ENCODE results near the gene CTSC.

CTSC gene

GRCh38 chr11:88337181-88337986 is at the start of gene CTSC:
CTSC (minus strand) TSS chr11:88337736; CDS start chr11:88337672, 64 bp downstream.
- no peaks in the 10 kb centered on the region for H3K9me3 ChIP-seq (ENCODE audit: control insufficient read depth, insufficient read depth, low read depth, low read length)
- peak within 1 kb of the TSS; percentile 77 for H3K27ac ChIP-seq (ENCODE audit: low read depth, low read length)
- H3K4me1 ChIP-seq (ENCODE audit: control insufficient read depth, insufficient read depth, low read length): peaks cover 13% of the 10 kb centered on the region; the same call in 1 of the 2 replicates

GRCh38 chr11:88384669-88385005 is 47.1 kb upstream of the CTSC start:
- Histone ChIP-seq H3K4me1 (ENCODE audit: control insufficient read depth, insufficient read depth, low read length) (no peaks in the 10 kb centered on the region), H3K9ac (ENCODE audit: low read length) (no peak overlapping the region), H3K9me3 (ENCODE audit: control insufficient read depth, insufficient read depth, low read depth, low read length) (no peaks in the 10 kb centered on the region), H3K27me3 (ENCODE audit: control insufficient read depth, insufficient read depth, low read length) (no peaks in the 10 kb centered on the region), H3K4me3 (ENCODE audit: low read depth, low read length) (no peak overlapping the region), H3K36me3 (ENCODE audit: control insufficient read depth, insufficient read depth, low read length) (no peaks in the 10 kb centered on the region), H3K27ac (ENCODE audit: low read depth, low read length) (no peak overlapping the region)

More at GRCh38 chr11:88337181-88337986, at the start of gene CTSC:
- peak within 1 kb of the TSS; percentile 87 for H3K9ac ChIP-seq (ENCODE audit: low read length)
- H3K4me3 ChIP-seq (ENCODE audit: low read depth, low read length): peak within 1 kb of the TSS; percentile 91
- no peaks in the 10 kb centered on the region for H3K27me3 ChIP-seq (ENCODE audit: control insufficient read depth, insufficient read depth, low read length)
- H3K36me3 ChIP-seq (ENCODE audit: control insufficient read depth, insufficient read depth, low read length): peaks cover 36% of the 10 kb centered on the region

GRCh38 chr11:88384004-88384668 is 46.6 kb upstream of the CTSC start:
- no peak overlapping the region for H3K27ac ChIP-seq (ENCODE audit: low read depth, low read length)
- no peaks in the 10 kb centered on the region for H3K36me3 ChIP-seq (ENCODE audit: control insufficient read depth, insufficient read depth, low read length)
- H3K27me3 ChIP-seq (ENCODE audit: control insufficient read depth, insufficient read depth, low read length): no peaks in the 10 kb centered on the region
- H3K9me3 ChIP-seq (ENCODE audit: control insufficient read depth, insufficient read depth, low read depth, low read length): no peaks in the 10 kb centered on the region
- no peak overlapping the region for H3K9ac ChIP-seq (ENCODE audit: low read length)
- H3K4me3 ChIP-seq (ENCODE audit: low read depth, low read length): no peak overlapping the region
- no peaks in the 10 kb centered on the region for H3K4me1 ChIP-seq (ENCODE audit: control insufficient read depth, insufficient read depth, low read length)

GRCh38 chr11:88383447-88383846 is 45.9 kb upstream of the CTSC start:
- H3K27me3 ChIP-seq (ENCODE audit: control insufficient read depth, insufficient read depth, low read length): no peaks in the 10 kb centered on the region
- H3K36me3 ChIP-seq (ENCODE audit: control insufficient read depth, insufficient read depth, low read length): no peaks in the 10 kb centered on the region

GRCh38 chr11:88379130-88379529 is 41.6 kb upstream of the CTSC start:
- Histone ChIP-seq H3K9me3 (ENCODE audit: control insufficient read depth, insufficient read depth, low read depth, low read length) (no peaks in the 10 kb centered on the region), H3K9ac (ENCODE audit: low read length) (no peak overlapping the region), H3K27me3 (ENCODE audit: control insufficient read depth, insufficient read depth, low read length) (no peaks in the 10 kb centered on the region), H3K4me3 (ENCODE audit: low read depth, low read length) (no peak overlapping the region), H3K4me1 (ENCODE audit: control insufficient read depth, insufficient read depth, low read length) (peaks cover 11% of the 10 kb centered on the region), H3K27ac (ENCODE audit: low read depth, low read length) (no peak overlapping the region), H3K36me3 (ENCODE audit: control insufficient read depth, insufficient read depth, low read length) (no peaks in the 10 kb centered on the region)

More at GRCh38 chr11:88383447-88383846, 45.9 kb upstream of the CTSC start:
- Histone ChIP-seq H3K9ac (ENCODE audit: low read length) (no peak overlapping the region), H3K4me3 (ENCODE audit: low read depth, low read length) (no peak overlapping the region), H3K9me3 (ENCODE audit: control insufficient read depth, insufficient read depth, low read depth, low read length) (no peaks in the 10 kb centered on the region), H3K4me1 (ENCODE audit: control insufficient read depth, insufficient read depth, low read length) (peaks cover 1% of the 10 kb centered on the region; the same call in 1 of the 2 replicates), H3K27ac (ENCODE audit: low read depth, low read length) (no peak overlapping the region)

DNA sequence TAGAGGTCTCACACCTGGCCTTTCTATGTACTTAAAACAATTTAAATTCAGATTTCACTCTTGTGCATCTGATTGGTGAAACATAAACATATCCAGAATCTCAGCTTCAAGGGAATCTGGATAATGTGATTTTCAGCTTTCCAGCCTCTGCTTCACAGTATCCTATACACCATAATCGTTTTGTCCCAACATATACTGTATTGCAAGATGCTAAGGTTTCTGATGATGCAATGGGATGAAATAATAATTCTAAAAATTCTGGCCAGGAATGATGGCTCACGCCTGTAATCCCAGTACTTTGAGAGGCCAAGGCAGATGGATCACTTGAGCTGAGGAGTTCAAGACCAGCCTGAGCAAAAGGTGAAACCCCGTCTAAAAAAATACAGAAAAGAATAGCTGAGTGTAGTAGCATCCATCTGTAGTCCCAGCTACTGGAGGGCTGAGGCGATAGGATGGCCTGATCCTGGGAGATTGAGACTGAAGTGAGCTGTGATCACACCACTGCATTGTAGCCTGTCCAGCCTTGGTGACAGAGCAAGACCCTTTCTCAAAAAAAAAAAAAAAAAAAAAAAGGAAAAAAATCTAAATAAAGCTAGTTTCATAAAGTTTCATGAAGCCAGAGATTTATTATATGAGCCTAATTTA is 41.0 kb upstream of the CTSC start:
- Histone ChIP-seq H3K36me3 (ENCODE audit: control insufficient read depth, insufficient read depth, low read length) (no peaks in the 10 kb centered on the region), H3K9ac (ENCODE audit: low read length) (no peak overlapping the region), H3K9me3 (ENCODE audit: control insufficient read depth, insufficient read depth, low read depth, low read length) (no peaks in the 10 kb centered on the region), H3K4me1 (ENCODE audit: control insufficient read depth, insufficient read depth, low read length) (peaks cover 11% of the 10 kb centered on the region), H3K4me3 (ENCODE audit: low read depth, low read length) (no peak overlapping the region), H3K27me3 (ENCODE audit: control insufficient read depth, insufficient read depth, low read length) (no peaks in the 10 kb centered on the region), H3K27ac (ENCODE audit: low read depth, low read length) (no peak overlapping the region)

- H3K4me1 ChIP-seq (ENCODE audit: control insufficient read depth, insufficient read depth, low read length): peaks cover 11% of the 10 kb centered on the region
- H3K27me3 ChIP-seq (ENCODE audit: control insufficient read depth, insufficient read depth, low read length): no peaks in the 10 kb centered on the region
- no peak overlapping the region for H3K4me3 ChIP-seq (ENCODE audit: low read depth, low read length)
- no peak overlapping the region for H3K9ac ChIP-seq (ENCODE audit: low read length)
- no peaks in the 10 kb centered on the region for H3K9me3 ChIP-seq (ENCODE audit: control insufficient read depth, insufficient read depth, low read depth, low read length)
- no peak overlapping the region for H3K27ac ChIP-seq (ENCODE audit: low read depth, low read length)
- no peaks in the 10 kb centered on the region for H3K36me3 ChIP-seq (ENCODE audit: control insufficient read depth, insufficient read depth, low read length)
These were observed 40.1 kb upstream of the CTSC start for GRCh38 chr11:88377646-88378045.

DNA sequence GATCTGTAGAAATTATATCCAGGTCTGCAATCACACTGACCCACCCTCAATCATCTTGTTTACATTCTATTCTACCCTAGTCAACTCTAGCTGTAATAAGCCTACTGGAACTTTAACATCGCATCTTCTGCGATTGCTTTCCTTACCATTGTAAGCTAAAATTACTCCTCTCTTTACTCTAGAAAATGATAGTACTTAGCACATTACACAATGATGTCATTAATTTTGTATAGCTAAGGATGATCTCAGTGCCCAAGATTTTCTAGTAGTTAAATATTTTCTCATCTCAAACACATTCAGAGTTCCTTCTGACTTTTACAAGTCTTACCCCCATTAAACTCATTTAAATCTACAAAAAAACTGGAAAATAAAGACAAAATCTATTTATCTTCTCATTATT is 39.6 kb upstream of the CTSC start:
- Histone ChIP-seq H3K27ac (ENCODE audit: low read depth, low read length) (no peak overlapping the region), H3K4me1 (ENCODE audit: control insufficient read depth, insufficient read depth, low read length) (peaks cover 11% of the 10 kb centered on the region), H3K9ac (ENCODE audit: low read length) (no peak overlapping the region), H3K9me3 (ENCODE audit: control insufficient read depth, insufficient read depth, low read depth, low read length) (no peaks in the 10 kb centered on the region), H3K4me3 (ENCODE audit: low read depth, low read length) (no peak overlapping the region), H3K36me3 (ENCODE audit: control insufficient read depth, insufficient read depth, low read length) (no peaks in the 10 kb centered on the region), H3K27me3 (ENCODE audit: control insufficient read depth, insufficient read depth, low read length) (no peaks in the 10 kb centered on the region)

DNA sequence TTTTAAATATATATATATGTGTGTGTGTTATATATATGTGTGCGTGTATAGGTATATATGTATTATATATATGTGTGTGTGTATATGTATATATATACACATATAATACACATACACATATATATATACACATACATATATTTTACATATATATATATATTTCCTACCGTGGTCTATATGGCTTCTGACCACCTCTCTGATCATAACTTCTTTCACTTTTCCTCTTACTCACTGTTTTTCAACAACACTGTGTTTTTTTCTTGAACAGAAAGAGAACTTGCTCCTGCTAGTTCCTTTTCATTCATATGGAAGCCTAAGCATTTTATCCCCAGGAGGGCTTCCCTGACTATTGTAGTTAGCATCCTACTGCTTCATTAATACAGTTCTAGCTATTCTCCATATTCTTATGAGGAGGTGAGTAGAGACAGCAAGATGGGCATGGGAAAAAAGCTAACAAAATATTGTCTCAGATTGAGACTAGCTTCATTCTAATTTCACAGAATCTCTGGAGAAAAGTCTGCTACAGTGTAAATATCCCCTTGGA is 38.5 kb upstream of the CTSC start:
- Histone ChIP-seq H3K9ac (ENCODE audit: low read length) (no peak overlapping the region), H3K4me3 (ENCODE audit: low read depth, low read length) (no peak overlapping the region), H3K9me3 (ENCODE audit: control insufficient read depth, insufficient read depth, low read depth, low read length) (no peaks in the 10 kb centered on the region), H3K36me3 (ENCODE audit: control insufficient read depth, insufficient read depth, low read length) (no peaks in the 10 kb centered on the region), H3K27ac (ENCODE audit: low read depth, low read length) (no peak overlapping the region), H3K4me1 (ENCODE audit: control insufficient read depth, insufficient read depth, low read length) (peaks cover 11% of the 10 kb centered on the region), H3K27me3 (ENCODE audit: control insufficient read depth, insufficient read depth, low read length) (no peaks in the 10 kb centered on the region)

DNA sequence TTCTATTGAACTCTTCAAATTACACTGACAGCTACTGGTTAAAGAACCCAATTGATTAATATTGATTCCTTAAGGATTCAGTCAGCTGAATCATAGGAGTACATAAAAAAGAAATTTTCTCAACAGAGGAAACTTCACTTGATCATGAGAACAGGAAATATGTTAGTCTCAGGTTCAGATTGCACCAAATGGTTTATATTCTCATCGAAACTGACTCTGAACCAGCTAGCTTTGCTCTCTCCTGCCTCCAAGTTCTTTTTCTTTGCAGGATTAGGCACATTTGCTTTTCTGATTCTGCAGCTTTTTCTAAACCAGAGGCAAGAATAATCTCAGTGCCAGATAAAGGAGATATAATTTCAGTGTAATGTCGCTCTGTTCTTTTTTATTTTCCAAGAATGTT is 33.2 kb upstream of the CTSC start:
- H3K9ac ChIP-seq (ENCODE audit: low read length): no peak overlapping the region
- no peak overlapping the region for H3K4me3 ChIP-seq (ENCODE audit: low read depth, low read length)
- H3K27ac ChIP-seq (ENCODE audit: low read depth, low read length): no peak overlapping the region
- no peaks in the 10 kb centered on the region for H3K36me3 ChIP-seq (ENCODE audit: control insufficient read depth, insufficient read depth, low read length)
- no peaks in the 10 kb centered on the region for H3K9me3 ChIP-seq (ENCODE audit: control insufficient read depth, insufficient read depth, low read depth, low read length)
- H3K27me3 ChIP-seq (ENCODE audit: control insufficient read depth, insufficient read depth, low read length): no peaks in the 10 kb centered on the region
- H3K4me1 ChIP-seq (ENCODE audit: control insufficient read depth, insufficient read depth, low read length): peaks cover 3% of the 10 kb centered on the region; the same call in 1 of the 2 replicates

DNA sequence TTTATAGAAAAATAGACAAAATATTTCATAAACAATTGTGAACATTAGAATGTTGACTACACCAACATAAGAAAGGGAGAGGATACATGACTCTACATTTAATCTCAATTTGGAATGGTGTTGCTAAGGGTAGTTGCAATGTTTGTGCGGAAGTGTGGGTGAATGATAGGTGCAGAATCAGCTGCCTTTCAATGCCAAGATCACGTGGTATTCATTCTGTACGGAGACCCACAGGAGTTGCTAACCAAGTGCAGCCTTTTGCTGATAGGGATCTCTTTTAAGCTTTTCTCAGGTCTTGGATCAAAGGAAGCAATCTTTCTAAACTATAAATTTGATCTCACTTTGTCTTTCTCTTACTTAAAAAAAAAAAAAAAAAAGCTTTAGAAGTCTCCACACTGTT is 29.8 kb upstream of the CTSC start:
- Histone ChIP-seq H3K9me3 (ENCODE audit: control insufficient read depth, insufficient read depth, low read depth, low read length) (no peaks in the 10 kb centered on the region), H3K36me3 (ENCODE audit: control insufficient read depth, insufficient read depth, low read length) (no peaks in the 10 kb centered on the region), H3K27me3 (ENCODE audit: control insufficient read depth, insufficient read depth, low read length) (no peaks in the 10 kb centered on the region), H3K4me3 (ENCODE audit: low read depth, low read length) (no peak overlapping the region), H3K9ac (ENCODE audit: low read length) (no peak overlapping the region), H3K4me1 (ENCODE audit: control insufficient read depth, insufficient read depth, low read length) (no peaks in the 10 kb centered on the region), H3K27ac (ENCODE audit: low read depth, low read length) (no peak overlapping the region)

Data from HUES6 (cell line).